Measurements from ENCODE around the gene PFN3. TPM values are rescaled to one million over a fixed set of nuclear protein-coding genes. Genes with fewer than 3 reads are reported as not detected.

PFN3 gene
- total RNA-seq, 1 experiment from 2014 or later, result 0.48 TPM

DNA sequence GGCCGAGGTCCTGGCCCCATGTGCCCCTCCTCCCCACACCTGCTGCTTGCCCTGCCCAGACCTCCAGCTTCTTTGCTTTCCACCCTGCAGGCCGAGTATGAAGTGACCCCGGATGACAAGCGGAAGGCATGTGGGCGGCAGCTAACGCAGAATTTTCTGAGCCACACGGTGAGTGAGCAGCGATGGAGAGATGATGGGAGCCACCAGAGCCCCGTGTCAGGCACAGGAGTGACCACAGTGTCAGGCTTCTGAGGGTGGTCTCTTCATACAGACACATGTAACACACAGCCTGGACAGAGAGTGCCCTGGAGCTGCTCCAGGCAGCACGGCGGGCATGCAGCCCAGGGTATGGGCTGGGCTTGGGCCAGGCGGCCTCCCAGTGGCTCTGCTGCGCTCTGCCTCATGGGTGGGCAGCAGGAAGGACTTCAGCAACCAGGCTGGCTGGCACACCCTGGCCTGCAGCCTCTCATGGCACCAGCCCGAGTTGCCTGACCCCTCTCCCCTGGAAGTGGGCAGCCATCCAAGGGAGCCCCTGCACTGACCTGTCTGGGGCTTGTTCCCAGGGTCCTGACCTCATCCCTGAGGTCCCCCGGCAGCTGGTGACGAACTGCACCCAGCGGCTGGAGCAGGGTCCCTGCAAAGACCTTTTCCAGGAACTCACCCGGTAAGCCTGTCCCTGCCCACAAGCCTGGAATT is 31.8 kb upstream of the PFN3 start:
- no peak for DNase-seq (ENCODE audit: low spot score)
- H3K27ac Mint-ChIP-seq, result no peak overlapping the region
- peaks cover 14% of the 10 kb centered on the region for H3K36me3 Mint-ChIP-seq
- peaks cover 11% of the 10 kb centered on the region for H3K4me1 Mint-ChIP-seq
- CTCF ChIA-PET, result interaction anchor here (0.8 to 9.4 kb wide), 9 partner anchors 16 to 125 kb away, joined by 3 to 95 read pairs (median 3); partner anchors contain the start of gene PFN3
- no peaks in the 10 kb centered on the region for H3K9me3 Mint-ChIP-seq
- H3K27me3 Mint-ChIP-seq (ENCODE audit: low read depth), result no peaks in the 10 kb centered on the region
- ATAC-seq, result no peak
- TF ChIP-seq, protein P1, sequence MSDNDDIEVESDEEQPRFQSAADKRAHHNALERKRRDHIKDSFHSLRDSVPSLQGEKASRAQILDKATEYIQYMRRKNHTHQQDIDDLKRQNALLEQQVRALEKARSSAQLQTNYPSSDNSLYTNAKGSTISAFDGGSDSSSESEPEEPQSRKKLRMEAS (CRISPR knock-in tag; IDR thresholded peaks at IDR 0.05), result no peak
- TF ChIP-seq, protein P2, sequence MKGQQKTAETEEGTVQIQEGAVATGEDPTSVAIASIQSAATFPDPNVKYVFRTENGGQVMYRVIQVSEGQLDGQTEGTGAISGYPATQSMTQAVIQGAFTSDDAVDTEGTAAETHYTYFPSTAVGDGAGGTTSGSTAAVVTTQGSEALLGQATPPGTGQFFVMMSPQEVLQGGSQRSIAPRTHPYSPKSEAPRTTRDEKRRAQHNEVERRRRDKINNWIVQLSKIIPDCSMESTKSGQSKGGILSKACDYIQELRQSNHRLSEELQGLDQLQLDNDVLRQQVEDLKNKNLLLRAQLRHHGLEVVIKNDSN (CRISPR knock-in tag; IDR thresholded peaks at IDR 0.05), result no peak
- TF ChIP-seq HMGA2 (CRISPR knock-in tag; IDR thresholded peaks at IDR 0.05) (no peak), TEAD1 (CRISPR knock-in tag; IDR thresholded peaks at IDR 0.05) (no peak), IRF2 (CRISPR knock-in tag; IDR thresholded peaks at IDR 0.05; ENCODE audit: borderline replicate concordance, low read depth) (no peak), MYBL2 (CRISPR knock-in tag; IDR thresholded peaks at IDR 0.05) (no peak), NFE2L1 (CRISPR knock-in tag; IDR thresholded peaks at IDR 0.05) (no peak), MXD4 (CRISPR knock-in tag; IDR thresholded peaks at IDR 0.05; ENCODE audit: borderline replicate concordance) (no peak), ZNF232 (CRISPR knock-in tag; IDR thresholded peaks at IDR 0.05) (no peak), ZNF121 (CRISPR knock-in tag; IDR thresholded peaks at IDR 0.05) (no peak), FOXK1 (CRISPR knock-in tag; IDR thresholded peaks at IDR 0.05) (no peak), FOXJ3 (CRISPR knock-in tag; IDR thresholded peaks at IDR 0.05; ENCODE audit: borderline replicate concordance) (no peak), OVOL2 (CRISPR knock-in tag; IDR thresholded peaks at IDR 0.05; ENCODE audit: borderline replicate concordance) (no peak)
- TF ChIP-seq, protein P3, sequence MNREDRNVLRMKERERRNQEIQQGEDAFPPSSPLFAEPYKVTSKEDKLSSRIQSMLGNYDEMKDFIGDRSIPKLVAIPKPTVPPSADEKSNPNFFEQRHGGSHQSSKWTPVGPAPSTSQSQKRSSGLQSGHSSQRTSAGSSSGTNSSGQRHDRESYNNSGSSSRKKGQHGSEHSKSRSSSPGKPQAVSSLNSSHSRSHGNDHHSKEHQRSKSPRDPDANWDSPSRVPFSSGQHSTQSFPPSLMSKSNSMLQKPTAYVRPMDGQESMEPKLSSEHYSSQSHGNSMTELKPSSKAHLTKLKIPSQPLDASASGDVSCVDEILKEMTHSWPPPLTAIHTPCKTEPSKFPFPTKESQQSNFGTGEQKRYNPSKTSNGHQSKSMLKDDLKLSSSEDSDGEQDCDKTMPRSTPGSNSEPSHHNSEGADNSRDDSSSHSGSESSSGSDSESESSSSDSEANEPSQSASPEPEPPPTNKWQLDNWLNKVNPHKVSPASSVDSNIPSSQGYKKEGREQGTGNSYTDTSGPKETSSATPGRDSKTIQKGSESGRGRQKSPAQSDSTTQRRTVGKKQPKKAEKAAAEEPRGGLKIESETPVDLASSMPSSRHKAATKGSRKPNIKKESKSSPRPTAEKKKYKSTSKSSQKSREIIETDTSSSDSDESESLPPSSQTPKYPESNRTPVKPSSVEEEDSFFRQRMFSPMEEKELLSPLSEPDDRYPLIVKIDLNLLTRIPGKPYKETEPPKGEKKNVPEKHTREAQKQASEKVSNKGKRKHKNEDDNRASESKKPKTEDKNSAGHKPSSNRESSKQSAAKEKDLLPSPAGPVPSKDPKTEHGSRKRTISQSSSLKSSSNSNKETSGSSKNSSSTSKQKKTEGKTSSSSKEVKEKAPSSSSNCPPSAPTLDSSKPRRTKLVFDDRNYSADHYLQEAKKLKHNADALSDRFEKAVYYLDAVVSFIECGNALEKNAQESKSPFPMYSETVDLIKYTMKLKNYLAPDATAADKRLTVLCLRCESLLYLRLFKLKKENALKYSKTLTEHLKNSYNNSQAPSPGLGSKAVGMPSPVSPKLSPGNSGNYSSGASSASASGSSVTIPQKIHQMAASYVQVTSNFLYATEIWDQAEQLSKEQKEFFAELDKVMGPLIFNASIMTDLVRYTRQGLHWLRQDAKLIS (CRISPR knock-in tag; IDR thresholded peaks at IDR 0.05; ENCODE audit: borderline replicate concordance), result no peak
- TF ChIP-seq, protein P4, sequence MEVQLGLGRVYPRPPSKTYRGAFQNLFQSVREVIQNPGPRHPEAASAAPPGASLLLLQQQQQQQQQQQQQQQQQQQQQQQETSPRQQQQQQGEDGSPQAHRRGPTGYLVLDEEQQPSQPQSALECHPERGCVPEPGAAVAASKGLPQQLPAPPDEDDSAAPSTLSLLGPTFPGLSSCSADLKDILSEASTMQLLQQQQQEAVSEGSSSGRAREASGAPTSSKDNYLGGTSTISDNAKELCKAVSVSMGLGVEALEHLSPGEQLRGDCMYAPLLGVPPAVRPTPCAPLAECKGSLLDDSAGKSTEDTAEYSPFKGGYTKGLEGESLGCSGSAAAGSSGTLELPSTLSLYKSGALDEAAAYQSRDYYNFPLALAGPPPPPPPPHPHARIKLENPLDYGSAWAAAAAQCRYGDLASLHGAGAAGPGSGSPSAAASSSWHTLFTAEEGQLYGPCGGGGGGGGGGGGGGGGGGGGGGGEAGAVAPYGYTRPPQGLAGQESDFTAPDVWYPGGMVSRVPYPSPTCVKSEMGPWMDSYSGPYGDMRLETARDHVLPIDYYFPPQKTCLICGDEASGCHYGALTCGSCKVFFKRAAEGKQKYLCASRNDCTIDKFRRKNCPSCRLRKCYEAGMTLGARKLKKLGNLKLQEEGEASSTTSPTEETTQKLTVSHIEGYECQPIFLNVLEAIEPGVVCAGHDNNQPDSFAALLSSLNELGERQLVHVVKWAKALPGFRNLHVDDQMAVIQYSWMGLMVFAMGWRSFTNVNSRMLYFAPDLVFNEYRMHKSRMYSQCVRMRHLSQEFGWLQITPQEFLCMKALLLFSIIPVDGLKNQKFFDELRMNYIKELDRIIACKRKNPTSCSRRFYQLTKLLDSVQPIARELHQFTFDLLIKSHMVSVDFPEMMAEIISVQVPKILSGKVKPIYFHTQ (CRISPR knock-in tag; IDR thresholded peaks at IDR 0.05), result no peak
- TF ChIP-seq, protein P5, sequence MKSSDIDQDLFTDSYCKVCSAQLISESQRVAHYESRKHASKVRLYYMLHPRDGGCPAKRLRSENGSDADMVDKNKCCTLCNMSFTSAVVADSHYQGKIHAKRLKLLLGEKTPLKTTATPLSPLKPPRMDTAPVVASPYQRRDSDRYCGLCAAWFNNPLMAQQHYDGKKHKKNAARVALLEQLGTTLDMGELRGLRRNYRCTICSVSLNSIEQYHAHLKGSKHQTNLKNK (CRISPR knock-in tag; IDR thresholded peaks at IDR 0.05), result no peak
- TF ChIP-seq, protein P6, sequence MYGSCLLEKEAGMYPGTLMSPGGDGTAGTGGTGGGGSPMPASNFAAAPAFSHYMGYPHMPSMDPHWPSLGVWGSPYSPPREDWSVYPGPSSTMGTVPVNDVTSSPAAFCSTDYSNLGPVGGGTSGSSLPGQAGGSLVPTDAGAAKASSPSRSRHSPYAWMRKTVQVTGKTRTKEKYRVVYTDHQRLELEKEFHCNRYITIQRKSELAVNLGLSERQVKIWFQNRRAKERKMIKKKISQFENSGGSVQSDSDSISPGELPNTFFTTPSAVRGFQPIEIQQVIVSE (CRISPR knock-in tag; IDR thresholded peaks at IDR 0.05; ENCODE audit: borderline replicate concordance), result no peak
- TF ChIP-seq, protein P7, sequence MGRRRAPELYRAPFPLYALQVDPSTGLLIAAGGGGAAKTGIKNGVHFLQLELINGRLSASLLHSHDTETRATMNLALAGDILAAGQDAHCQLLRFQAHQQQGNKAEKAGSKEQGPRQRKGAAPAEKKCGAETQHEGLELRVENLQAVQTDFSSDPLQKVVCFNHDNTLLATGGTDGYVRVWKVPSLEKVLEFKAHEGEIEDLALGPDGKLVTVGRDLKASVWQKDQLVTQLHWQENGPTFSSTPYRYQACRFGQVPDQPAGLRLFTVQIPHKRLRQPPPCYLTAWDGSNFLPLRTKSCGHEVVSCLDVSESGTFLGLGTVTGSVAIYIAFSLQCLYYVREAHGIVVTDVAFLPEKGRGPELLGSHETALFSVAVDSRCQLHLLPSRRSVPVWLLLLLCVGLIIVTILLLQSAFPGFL (CRISPR knock-in tag; IDR thresholded peaks at IDR 0.05; ENCODE audit: borderline replicate concordance), result no peak
- TF ChIP-seq, protein P8, sequence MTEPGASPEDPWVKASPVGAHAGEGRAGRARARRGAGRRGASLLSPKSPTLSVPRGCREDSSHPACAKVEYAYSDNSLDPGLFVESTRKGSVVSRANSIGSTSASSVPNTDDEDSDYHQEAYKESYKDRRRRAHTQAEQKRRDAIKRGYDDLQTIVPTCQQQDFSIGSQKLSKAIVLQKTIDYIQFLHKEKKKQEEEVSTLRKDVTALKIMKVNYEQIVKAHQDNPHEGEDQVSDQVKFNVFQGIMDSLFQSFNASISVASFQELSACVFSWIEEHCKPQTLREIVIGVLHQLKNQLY (CRISPR knock-in tag; IDR thresholded peaks at IDR 0.05), result no peak
- POLR2A ChIA-PET, result no interaction called here
- H3K4me3 Mint-ChIP-seq, result no peak overlapping the region
